HG03066 (cell line): ENCODE data around the gene FABP7.

Experiments used
- ATAC-seq: cut with Tn5 transposase; IDR thresholded peaks from one replicate; pipeline ENCODE4 v1.9.1; 2021; ENCODE audit warnings: low read depth; ENCODE audit not compliant: unreplicated experiment

Gene FABP7

DNA sequence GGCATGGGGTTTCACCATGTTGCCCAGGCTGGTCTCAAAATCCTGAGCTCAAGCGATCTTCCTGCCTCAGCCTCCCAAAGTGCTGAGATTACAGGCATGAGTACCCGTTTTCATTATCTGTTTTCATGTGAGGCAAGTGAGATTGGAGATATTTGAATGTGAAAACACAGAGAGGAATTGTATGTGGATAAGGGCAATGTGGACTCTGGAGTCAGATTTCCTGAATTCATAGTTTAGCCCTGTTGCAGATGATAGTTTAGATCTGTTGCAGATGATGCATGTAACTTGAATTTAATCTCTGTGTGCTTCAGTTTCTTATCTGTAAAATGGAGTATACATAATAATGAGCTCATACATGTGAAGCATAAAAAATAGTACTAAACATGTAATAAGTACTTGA is 13.2 kb downstream of the FABP7 start:
- no peak for ATAC-seq

DNA sequence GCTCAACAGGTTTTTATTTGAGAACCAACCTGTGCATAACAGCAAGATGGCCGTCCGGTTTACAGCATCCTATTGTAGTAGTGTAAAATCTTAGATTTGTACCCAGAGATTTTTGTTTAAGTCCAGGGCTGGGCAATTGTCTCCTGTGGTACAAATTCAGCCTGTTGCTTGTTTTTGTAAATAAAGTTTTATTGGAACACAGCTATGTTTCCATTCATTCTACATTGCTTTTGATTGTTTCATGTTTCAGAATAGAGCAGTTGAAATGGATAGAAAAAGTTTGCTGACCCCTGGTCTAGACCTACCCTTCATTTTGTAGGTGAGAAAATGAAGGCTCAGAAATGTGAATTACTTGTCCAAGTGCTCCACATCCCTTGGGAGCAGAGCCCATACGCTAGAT is 18.0 kb downstream of the FABP7 start:
- ATAC-seq, result no peak

DNA sequence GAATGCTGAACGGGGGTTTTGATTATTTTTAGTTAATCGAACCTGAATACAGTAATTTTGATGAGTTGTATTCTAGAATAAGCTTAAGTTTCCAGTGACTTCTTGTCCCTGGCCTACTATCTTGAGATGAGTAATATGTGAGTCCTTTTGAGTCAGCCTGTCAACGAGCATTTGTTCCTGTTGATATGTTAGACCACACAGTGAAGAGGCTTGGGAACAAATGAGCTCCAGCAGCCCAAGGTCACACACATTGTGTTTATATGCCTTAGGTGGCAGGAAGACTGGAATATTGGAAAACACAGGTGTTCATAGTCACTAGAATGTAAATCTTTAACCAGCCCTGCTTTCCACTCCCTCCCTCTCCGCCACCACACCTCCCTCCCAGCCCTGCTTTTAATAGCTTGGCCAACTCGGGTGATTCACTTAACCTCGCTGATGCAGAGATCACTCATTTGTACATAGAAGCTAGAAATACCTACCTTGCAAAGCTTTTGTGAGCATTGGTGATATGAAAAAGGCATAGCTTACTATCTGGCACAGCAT is 18.7 kb downstream of the FABP7 start:
- ATAC-seq, result peak; percentile 74

DNA sequence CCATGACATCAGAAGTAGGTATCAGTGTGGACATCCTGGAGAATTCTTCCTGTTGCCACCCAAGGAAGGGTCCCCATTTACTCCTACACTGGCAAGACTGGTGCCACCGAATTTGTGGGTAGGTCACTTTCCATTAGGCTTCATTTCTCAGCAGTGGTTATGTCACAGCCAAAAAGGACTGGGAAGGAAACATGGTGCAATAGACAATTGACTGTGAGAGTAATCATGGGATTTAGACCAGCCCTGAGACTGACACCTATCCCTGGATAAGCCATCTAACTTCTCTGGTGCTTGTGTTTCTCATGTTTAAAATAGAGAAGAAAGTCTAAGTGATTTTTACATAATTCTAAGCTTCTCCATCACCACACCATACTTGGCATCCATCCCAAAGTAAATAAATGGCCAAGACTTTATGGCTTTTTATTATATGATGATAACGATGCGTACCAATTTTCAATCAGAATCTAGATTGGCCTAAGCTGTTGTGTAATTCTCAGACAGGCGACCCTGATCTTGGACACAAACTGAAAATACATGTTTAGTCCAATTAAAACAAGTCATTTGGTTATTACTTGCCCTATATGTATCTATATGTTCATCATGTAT is 19.7 kb downstream of the FABP7 start:
- no peak for ATAC-seq

DNA sequence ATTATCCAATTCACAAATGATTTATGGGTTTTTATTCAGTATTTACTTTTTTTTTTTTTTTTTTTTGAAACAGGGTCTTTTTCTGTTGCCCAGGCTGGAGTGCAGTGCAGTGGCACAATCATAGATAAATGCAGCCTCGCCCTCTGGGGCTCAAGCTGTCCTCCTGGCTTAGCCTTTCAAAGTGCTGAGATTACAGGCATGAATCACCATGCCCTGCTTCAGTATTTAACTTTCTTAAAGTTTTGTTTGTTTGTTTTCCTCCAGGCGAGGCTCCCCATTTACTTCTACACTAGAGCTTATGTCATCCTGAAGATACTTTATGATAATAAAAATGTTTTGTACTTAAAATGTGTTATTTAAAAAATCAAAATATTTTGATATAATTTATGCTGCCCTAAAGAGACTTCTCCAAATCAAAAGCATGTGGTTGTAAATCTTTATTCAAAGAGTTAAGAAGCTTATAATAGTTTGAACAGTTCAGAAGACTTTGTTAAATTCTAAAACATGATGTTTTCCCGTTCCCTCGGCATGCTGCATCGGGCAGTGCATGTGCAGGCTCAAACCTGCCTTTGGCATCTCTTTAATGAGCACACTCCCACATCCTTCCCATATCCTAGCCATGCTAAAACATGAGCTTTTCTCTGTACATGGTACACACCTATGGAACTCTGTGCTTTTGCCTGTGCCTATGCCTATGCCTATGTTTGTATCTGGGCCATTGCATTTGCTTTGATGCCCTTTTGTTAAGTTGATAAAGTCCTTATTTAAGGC is 20.6 kb downstream of the FABP7 start:
- ATAC-seq, result no peak

DNA sequence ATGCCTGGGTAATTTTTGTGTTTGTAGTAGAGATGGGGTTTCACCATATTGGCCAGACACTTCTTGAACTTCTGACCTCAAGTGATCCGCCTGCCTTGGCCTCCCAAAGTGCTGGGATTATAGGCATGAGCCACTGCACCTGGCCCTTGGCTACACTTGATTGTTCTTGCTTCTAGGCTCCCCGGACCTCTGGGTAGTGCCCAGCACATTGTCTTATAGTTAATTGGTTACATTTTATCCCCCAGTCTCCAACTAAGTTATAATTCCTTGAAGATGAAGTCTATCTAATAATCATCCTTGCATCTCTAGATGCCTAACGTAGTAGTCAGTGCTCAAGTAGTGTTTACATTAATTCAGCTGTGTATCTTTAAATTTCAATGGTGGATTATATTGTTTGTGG is 21.4 kb downstream of the FABP7 start:
- no peak for ATAC-seq

DNA sequence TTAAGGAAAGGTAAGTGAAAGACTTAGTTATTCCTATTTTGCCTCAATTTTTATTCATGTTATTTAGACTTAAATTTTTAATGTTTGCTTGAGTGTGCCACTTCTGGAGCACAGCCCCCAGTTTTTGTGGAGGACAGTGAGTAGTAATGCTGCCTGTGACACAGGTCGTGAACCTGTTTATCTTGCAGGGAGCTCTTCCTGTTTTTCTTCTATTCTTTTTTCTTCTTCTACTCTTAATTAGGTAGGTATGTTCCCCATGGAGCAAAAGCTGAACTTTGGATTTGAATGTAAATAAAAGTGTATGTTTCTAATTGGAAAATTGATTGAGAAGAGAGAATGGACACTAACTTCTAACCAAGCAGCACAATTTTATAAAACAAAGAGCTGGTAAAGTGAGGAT is 21.9 kb downstream of the FABP7 start:
- no peak for ATAC-seq

DNA sequence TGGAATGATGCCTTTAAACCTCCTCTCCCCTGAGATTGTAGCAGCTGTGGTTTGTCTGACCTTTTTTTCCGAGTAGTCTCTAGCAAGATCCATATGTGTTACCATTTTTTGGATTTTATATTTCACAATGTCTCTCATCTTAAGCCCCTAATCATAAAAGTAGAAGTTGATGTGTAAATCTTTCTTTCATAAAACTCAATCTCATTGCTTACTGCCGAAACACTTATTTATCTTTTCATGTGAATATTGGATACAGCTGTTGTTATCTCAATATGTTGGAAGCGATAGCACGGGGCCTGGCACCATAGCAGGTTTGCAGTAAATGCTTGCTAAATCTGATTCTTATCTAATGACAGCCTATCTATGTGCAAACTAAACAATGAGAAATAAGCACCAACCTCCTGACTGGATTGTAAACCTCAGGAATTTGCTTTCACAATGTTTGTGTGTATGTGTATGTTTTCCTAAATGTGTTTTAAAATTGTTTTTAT is 23.7 kb downstream of the FABP7 start:
- no peak for ATAC-seq

DNA sequence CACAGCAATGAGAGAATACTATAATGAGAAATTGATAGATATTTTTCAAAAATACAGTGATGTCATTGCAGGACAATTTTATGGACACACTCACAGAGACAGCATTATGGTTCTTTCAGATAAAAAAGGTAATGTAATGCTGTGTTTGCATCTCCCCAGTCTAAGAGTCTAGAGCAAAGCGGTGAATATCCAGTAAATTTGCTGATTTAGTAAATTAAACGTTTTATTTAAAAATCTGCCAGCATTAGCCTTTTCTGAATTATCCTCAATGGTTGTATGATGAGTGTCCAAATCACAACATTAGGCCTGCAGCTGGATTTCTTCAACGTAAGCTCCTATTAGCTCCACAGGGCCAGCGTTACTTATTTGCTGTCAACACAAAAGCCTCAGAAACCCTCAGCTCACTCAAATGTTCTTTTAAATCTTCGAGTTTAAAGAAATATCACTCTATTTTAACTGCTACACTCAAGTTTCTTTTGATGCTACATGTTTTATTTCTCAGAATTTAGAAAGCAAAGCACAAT is 25.5 kb downstream of the FABP7 start:
- ATAC-seq, result no peak

DNA sequence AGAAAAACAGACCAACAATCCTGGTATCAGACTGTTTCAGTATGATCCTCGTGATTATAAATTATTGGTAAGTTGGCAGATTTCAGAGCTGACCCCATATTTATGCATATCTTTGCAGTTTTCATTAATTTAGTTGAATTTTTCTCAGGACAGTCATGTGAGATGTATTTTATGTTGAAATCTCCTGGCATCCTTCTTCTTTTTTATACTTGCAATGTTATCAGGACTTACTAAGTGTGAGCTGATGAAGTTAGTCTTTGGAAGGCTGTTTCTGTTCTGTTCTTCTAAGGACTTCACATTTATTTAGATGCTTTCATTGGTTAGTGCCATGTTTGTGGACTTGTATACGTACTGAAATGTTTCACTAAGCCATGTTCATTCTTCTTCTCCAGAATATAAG is 26.8 kb downstream of the FABP7 start:
- ATAC-seq, result no peak

DNA sequence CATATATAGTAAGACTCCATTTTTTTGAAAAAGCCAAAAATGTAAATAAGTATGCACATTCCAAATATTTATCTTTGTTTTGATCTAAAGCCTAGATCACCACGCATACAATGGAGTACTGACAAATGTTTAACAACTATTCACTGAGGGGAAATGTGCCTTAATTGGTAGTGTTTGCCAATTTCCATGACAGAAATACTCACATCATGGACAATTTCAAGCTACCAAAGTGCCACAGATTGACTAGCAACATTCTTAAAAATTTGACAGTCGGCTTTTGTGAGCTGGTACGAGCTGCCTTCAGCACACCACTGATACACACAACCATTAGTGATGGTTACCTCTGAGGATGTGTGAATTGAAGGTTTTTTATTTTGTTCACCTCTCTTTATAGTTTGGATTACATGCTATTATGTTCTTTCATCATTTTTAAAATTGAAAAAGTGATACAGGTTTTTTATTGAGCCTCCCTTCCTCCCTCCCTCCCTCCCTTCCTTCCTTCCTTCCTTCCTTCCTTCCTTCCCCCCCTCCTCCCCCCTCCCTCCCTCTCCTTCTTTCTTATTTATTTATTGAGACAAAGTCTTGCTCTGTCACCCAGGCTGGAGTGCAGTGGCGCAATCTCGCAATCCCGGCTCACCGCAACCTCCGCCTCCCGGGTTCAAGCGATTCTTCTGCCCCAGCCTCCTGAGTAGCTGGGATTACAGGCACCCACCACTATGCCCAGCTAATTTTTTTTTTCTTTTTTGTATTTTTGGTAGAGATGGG is 28.8 kb downstream of the FABP7 start:
- ATAC-seq, result no peak

DNA sequence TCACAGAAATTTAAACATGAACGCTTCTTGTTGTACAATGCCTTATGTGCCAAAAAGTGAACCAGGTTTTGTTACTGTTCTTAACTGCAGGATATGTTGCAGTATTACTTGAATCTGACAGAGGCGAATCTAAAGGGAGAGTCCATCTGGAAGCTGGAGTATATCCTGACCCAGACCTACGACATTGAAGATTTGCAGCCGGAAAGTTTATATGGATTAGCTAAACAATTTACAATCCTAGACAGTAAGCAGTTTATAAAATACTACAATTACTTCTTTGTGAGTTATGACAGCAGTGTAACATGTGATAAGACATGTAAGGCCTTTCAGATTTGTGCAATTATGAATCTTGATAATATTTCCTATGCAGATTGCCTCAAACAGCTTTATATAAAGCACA is 29.5 kb downstream of the FABP7 start:
- ATAC-seq, result no peak

DNA sequence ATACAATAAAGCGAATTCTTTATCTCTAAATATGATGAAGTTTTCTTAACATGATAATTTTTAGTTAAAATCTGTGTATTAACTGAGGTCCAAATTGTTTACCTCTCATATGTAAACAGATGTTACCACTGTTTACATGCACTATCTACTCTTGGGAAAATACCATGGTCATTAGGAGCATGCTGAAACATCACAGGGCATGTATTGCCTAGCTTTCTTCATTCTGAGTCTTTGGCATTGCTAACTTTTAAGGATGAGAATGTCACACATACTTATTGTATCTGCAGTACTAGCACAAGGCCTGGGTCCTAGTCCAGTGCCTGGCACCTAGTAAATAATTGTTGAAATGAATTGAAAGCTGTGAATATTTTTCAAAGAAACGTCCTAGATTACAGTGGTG is 30.2 kb downstream of the FABP7 start:
- ATAC-seq, result no peak

DNA sequence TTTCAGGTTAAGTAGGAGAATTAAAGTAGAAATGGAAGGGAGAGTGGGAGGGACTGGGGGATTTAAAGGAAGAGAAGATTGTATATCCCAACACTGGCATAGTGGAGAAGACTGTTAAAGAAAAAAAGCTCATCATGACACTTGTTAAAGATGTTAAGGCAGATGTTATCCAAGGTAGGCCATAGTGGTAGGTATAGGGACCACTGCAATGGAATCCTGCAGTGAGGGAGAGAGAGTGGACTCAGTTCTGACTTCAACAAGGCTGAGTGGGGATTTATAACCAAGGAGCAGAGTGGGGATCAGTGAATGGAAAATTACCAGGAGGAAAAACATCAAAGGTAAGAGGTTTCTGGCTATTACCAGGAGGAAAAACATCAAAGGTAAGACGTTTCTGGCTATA is 30.7 kb downstream of the FABP7 start:
- no peak for ATAC-seq

DNA sequence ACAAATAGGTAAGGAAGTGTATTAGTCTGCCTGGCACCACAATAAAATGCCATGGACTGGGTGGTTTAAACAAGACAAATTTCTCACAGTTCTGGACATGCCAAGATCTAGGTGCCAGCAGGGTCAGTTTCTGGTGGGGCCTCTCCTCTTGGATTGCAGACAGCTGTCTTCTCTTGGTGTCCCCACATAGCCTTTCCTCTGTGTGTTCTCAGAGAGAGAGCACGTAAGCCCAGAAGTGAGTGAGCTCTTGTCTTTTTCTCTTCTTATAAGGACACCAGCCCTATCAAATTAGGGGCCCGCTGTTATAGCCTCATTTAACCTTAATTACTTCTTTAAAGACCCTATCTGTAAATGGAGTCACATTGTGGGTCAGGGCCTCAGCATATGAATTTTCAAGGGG is 37.8 kb downstream of the FABP7 start:
- no peak for ATAC-seq

DNA sequence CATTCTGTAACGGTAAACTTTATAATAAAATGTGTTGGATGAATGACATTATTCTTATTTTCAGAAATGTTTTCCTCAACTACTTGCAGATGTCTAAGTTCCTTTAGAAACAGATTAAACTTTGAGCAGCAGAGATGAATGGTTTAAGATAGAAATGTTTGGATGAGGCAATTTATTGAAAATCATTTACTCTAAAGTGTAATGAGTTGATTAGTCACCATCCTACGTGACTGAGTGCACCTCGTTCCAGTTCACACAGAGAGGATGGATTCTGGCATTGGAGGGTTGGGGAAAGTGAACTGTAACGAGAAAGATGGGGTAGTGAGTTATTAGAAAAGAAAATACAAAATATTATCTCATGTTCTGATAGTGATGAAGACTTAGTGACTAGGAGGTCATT is 38.2 kb downstream of the FABP7 start:
- ATAC-seq, result no peak

DNA sequence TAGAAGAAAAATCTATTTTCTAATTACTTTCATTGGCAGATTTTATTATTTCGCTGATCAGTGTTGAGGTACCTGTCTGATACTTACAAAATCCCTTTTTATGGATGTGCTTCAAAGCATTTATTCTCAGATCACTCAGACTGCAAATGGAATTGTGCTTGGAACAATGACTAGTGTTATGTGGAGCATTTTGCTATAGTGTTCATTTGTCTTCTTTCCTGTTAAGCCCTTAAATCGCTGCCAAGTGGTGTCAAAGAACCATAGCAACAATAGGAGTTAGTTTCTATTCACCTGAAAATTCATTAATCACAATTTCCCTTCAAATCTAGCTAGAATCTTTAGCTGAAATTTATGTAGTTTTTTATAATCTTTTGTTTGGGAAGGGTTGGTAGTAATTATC is 39.4 kb downstream of the FABP7 start:
- ATAC-seq, result no peak

DNA sequence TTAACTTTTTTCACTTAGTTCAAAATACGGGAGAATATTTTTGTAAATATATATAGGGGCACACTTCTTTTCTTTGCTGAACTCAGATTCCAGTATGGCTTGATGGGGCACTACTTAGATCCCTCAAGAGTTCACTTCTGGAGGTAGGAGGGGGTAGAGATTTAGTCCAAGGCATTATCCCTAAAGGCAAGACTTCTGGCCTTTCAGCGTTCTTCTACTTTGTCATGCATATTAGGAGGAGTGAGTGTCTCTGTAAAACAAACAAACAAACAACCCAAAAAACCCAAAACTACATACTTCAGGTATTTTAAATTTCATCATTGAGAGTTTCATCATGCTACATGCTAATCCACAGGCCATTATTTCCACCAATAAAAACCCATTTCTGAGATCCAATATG is 41.6 kb downstream of the FABP7 start:
- ATAC-seq, result no peak

DNA sequence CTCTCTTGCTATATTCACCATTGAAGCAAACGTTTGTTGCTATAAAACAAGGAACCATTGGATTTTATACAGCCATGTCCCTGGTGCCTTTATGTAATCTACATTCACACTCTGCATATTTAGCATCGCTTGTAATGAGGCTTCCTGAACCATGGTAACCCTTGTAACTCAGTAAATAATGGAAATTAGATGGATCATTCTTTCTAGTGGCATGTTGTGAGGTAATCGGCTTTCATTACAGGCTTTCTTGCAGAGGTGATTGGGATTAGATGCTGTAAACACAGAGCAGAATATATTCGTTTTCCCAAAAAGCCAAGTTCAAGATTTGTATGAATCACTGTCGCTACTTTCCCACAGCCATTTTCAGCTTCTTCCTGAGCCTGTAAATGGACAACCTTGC is 45.6 kb downstream of the FABP7 start:
- no peak for ATAC-seq

DNA sequence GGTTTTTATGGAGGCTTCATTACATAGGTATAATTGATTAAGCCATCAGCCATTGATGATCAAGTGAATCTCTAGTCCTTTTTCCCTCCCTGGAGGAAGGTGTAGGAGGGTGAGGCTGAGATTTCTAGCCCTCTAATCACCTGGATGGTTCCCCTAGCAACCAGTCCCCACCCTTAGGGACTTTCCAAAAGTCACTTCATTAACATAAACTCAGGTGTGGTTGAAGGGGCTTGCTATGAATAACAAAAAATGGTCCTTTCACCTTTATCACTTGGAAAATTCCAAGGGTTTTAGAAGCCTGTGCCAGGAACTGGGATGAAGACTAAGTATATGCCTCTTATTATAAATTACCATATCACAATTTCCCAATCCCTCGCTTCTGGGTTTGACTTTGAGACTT is 49.9 kb downstream of the FABP7 start:
- no peak for ATAC-seq

DNA sequence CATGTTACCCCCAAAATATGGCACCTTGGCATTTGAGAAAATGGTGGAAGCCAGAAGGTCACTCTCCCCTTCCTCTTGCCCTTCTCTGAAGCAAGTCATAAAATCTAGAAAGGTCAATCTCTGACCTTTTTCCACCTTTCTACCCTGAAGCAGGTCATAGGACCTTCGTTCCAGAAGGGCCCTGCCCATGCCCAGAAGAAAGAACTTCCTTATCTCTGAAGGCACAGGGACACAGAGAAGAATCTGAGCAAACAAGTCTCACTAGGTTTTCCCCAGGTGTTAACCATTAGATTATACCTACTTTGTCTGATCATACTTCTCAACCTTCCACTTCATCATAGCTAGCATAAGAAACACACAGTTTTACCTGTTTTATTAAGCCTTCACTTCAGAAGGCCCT is 52.0 kb downstream of the FABP7 start:
- no peak for ATAC-seq
